HepG2 (cell line): ENCODE data around the gene SH3BP2.

Experiments used
- CBX2 ChIP-seq, 2 experiments: fragments of 200-600 bp in 1 of 2; sonication (generic); formaldehyde crosslinking in 1 of 2; IDR thresholded peaks; 2 replicates each; pipeline versions ENCODE4 v1.7.0 to v1.8.1; 2018 to 2022; ENCODE audit warnings: low read depth in 2 of 2, low read length in 1 of 2, mild to moderate bottlenecking in 1 of 2, missing genetic modification reagents in 1 of 2
- CERS6 ChIP-seq: sonication (generic); formaldehyde crosslinking; IDR thresholded peaks from 2 replicates; pipeline ENCODE4 v1.5.0; 2020; ENCODE audit warnings: missing genetic modification reagents
- CHD4 ChIP-seq: fragments of 200-600 bp; sonication (generic); IDR thresholded peaks from 2 replicates; pipeline ENCODE4 v1.7.0; 2017; ENCODE audit warnings: mild to moderate bottlenecking, low read length, borderline replicate concordance
- EZH2 ChIP-seq: conservative IDR thresholded peaks from 2 replicates; pipeline ENCODE4 v1.6.1; 2012; ENCODE audit warnings: mild to moderate bottlenecking, low read depth, low read length, moderate library complexity
- HDAC6 ChIP-seq: fragments of 200-600 bp; sonication (generic); IDR thresholded peaks from 2 replicates; pipeline ENCODE4 v1.7.0; 2017; ENCODE audit warnings: mild to moderate bottlenecking, antibody characterized with exemption, low read length, low read depth
- HES4 ChIP-seq: sonication (generic); formaldehyde crosslinking; IDR thresholded peaks from 2 replicates; pipeline ENCODE4 v1.9.0; 2021; ENCODE audit warnings: mild to moderate bottlenecking, missing genetic modification reagents, borderline replicate concordance
- JUN ChIP-seq: sonication (generic); formaldehyde crosslinking; IDR thresholded peaks from 2 replicates; pipeline ENCODE4 v1.4.0; 2020; ENCODE audit warnings: mild to moderate bottlenecking, missing genetic modification reagents
- POLR2AphosphoS2 ChIP-seq: IDR thresholded peaks from 2 replicates; pipeline ENCODE4 v1.6.1; 2011; ENCODE audit warnings: low read depth, low read length, improper control_type of control experiment
- SAP130 ChIP-seq: IDR thresholded peaks from 2 replicates; pipeline ENCODE4 v1.6.1; 2016; ENCODE audit warnings: low read depth
- ZFX ChIP-seq: sonication (generic); formaldehyde crosslinking; IDR thresholded peaks from 2 replicates; pipeline ENCODE4 v1.4.0; 2020; ENCODE audit warnings: mild to moderate bottlenecking, low read depth, missing genetic modification reagents, moderate library complexity
- ZNF17 ChIP-seq: sonication (generic); formaldehyde crosslinking; IDR thresholded peaks from 2 replicates; pipeline ENCODE4 v1.5.0; 2020; ENCODE audit warnings: mild to moderate bottlenecking, missing genetic modification reagents
- TF ChIP-seq, protein P1 (sequence below), 2 experiments: sonication (generic) in 1 of 2; formaldehyde crosslinking in 1 of 2; IDR thresholded peaks; 2 replicates each; pipeline versions ENCODE4 v1.5.1 to v1.6.1; 2011 to 2020; ENCODE audit warnings: borderline replicate concordance in 1 of 2, low read depth in 1 of 2, low read length in 1 of 2, mild to moderate bottlenecking in 1 of 2, missing genetic modification reagents in 1 of 2, moderate library complexity in 1 of 2
- TF ChIP-seq, protein P2 (sequence below): sonication (generic); formaldehyde crosslinking; IDR thresholded peaks from 2 replicates; pipeline ENCODE4 v1.5.0; 2020; ENCODE audit warnings: mild to moderate bottlenecking, missing genetic modification reagents, borderline replicate concordance

DNA sequence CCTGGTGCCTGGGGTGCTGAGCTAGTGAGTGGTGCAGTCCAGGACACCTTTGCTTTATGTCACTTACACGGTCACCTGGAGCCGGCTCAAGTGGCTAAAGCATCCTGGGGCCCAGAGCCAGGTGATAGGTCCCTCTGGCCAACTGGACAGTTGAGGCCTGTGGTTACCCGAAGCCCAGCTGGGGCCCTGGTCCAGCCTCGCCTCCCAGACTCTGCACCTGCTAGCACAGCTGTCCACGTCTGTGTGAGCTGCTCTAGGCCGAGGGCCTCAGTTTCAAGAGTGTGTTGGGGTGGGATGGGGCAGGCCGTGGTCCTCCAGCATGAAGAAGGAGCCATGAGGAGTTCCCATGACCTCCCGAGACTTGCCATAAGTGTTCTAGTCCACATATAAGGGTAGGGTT lies 43.1 kb downstream of the SH3BP2 start:
- TF ChIP-seq JUN (CRISPR knock-in tag) (no peak), EZH2 (no peak), SAP130 (CRISPR knock-in tag) (no peak), ZNF17 (CRISPR knock-in tag) (no peak), CHD4 (no peak), CERS6 (CRISPR knock-in tag) (no peak), CBX2 (IDR thresholded peaks at IDR 0.05; ENCODE audit: low read depth, low read length) (no peak), CBX2 (CRISPR knock-in tag; IDR thresholded peaks at IDR 0.05; ENCODE audit: low read depth) (no peak), ZFX (CRISPR knock-in tag) (no peak), HES4 (no peak), HDAC6 (no peak), POLR2AphosphoS2 (no peak)
- TF ChIP-seq, protein P1, sequence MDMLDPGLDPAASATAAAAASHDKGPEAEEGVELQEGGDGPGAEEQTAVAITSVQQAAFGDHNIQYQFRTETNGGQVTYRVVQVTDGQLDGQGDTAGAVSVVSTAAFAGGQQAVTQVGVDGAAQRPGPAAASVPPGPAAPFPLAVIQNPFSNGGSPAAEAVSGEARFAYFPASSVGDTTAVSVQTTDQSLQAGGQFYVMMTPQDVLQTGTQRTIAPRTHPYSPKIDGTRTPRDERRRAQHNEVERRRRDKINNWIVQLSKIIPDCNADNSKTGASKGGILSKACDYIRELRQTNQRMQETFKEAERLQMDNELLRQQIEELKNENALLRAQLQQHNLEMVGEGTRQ (IDR thresholded peaks at IDR 0.05; ENCODE audit: low read depth, low read length), result no peak
- TF ChIP-seq, protein P1 (CRISPR knock-in tag; IDR thresholded peaks at IDR 0.05; ENCODE audit: borderline replicate concordance), result no peak
- TF ChIP-seq, protein P2, sequence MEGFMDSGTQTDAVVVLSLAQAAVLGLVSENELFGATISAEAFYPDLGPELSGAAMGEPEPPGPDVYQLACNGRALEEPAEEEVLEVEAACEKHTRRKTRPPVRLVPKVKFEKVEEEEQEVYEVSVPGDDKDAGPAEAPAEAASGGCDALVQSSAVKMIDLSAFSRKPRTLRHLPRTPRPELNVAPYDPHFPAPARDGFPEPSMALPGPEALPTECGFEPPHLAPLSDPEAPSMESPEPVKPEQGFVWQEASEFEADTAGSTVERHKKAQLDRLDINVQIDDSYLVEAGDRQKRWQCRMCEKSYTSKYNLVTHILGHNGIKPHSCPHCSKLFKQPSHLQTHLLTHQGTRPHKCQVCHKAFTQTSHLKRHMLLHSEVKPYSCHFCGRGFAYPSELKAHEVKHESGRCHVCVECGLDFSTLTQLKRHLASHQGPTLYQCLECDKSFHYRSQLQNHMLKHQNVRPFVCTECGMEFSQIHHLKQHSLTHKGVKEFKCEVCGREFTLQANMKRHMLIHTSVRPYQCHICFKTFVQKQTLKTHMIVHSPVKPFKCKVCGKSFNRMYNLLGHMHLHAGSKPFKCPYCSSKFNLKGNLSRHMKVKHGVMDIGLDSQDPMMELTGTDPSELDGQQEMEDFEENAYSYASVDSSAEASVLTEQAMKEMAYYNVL (CRISPR knock-in tag), result no peak
